Ramos (cell line): ENCODE measurements around the gene WDR76.

Source experiments
- in situ Hi-C: fragments of 300-500 bp; cut with MboI; formaldehyde crosslinking; loops from one replicate; pipeline ENCODE4 v1.14.3; 2022; ENCODE audit warnings: low sequenced_read_pairs; ENCODE audit not compliant: unreplicated experiment

The WDR76 gene

GRCh38 chr15:43901495-43901894, 74.7 kb downstream of the WDR76 start:
- in situ Hi-C loops, result no loop called here

- in situ Hi-C loops, result no loop called here
Observed at GRCh38 chr15:43903864-43904290, 77.1 kb downstream of the WDR76 start.

GRCh38 chr15:43905755-43906154, 79.0 kb downstream of the WDR76 start:
- in situ Hi-C loops, result no loop called here

GRCh38 chr15:43908516-43909050, 81.8 kb downstream of the WDR76 start:
- in situ Hi-C loops, result no loop called here

GRCh38 chr15:43911235-43911781, 84.5 kb downstream of the WDR76 start:
- in situ Hi-C loops, result loop anchor here (10.0 kb wide), 1 partner anchor 303 kb away; no protein-coding TSS in a partner anchor

GRCh38 chr15:43912208-43912607, 85.4 kb downstream of the WDR76 start:
- in situ Hi-C loops, result loop anchor here (10.0 kb wide), 1 partner anchor 303 kb away; no protein-coding TSS in a partner anchor

- in situ Hi-C loops, result loop anchor here (10.0 kb wide), 1 partner anchor 302 kb away; no protein-coding TSS in a partner anchor
Observed at GRCh38 chr15:43913026-43913780, 86.4 kb downstream of the WDR76 start.

- in situ Hi-C loops, result loop anchor here (10.0 kb wide), 1 partner anchor 301 kb away; no protein-coding TSS in a partner anchor
Observed at GRCh38 chr15:43913941-43914340, 87.1 kb downstream of the WDR76 start.

- in situ Hi-C loops, result loop anchor here (10.0 kb wide), 1 partner anchor 299 kb away; no protein-coding TSS in a partner anchor
Observed at GRCh38 chr15:43915631-43916325, 89.0 kb downstream of the WDR76 start.

GRCh38 chr15:43916326-43916660, 89.5 kb downstream of the WDR76 start:
- in situ Hi-C loops, result loop anchor here (10.0 kb wide), 1 partner anchor 299 kb away; no protein-coding TSS in a partner anchor
